Measurements from ENCODE around the gene CMSS1. TPM values are rescaled to one million over a fixed set of nuclear protein-coding genes. Genes with fewer than 3 reads are reported as not detected.

Gene CMSS1
- total RNA-seq, 1 experiment from 2014 or later, result 64.1 TPM

DNA sequence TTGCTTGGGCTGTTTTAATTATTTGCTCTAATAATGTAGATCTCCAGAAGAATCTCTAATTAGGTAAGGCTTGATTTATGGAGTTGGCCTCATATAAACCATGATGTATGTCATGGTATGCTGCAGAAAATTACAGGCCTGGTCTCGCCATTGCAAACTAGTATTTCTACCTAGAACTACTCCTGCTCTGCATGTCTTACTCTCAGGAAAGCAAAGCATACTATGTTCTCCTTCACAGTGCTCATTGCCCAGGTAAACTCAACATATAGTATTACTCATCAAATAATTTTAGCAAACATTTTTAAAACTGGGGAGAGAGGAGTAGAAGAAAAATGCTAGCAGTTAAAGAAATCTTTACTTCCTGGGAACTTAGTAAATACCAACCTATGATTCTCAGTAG lies 205.9 kb downstream of the CMSS1 start:
- RAD21 ChIA-PET (ENCODE audit: low non-redundant PET in 1 of 2, low total read pairs in 2 of 2, uncharacterized antibody in 2 of 2, unreplicated experiment in 2 of 2), result no interaction called here
- no peak overlapping the region for H3K9ac ChIP-seq (ENCODE audit: low read length)
- intact Hi-C loops (cut with micrococcal nuclease), result no loop called here
- no TSS peak for BruUV-seq (replicated peaks)
- no peaks in the 10 kb centered on the region for H3K36me3 ChIP-seq (ENCODE audit: control insufficient read depth in 1 of 2, insufficient read depth in 2 of 2, low read length in 2 of 2)
- CTCF ChIA-PET, result no interaction called here
- TF ChIP-seq, protein P1, sequence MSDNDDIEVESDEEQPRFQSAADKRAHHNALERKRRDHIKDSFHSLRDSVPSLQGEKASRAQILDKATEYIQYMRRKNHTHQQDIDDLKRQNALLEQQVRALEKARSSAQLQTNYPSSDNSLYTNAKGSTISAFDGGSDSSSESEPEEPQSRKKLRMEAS (IDR thresholded peaks at IDR 0.05), result no peak
- no peak for TF ChIP-seq CEBPB (IDR thresholded peaks at IDR 0.05; ENCODE audit: low read depth)
- no peak for TF ChIP-seq POLR2AphosphoS5 (IDR thresholded peaks at IDR 0.05; ENCODE audit: low read depth, low read length)
- TF ChIP-seq FOSL1 (IDR thresholded peaks at IDR 0.05; ENCODE audit: low read depth), result no peak
- TF ChIP-seq ZNF274 (IDR thresholded peaks at IDR 0.05; ENCODE audit: low read depth, low read length), result no peak
- no peak for TF ChIP-seq TCF7L2 (IDR thresholded peaks at IDR 0.05; ENCODE audit: borderline replicate concordance, extremely low read depth, insufficient read depth, insufficient read length)
- no peak for TF ChIP-seq CBX3 (IDR thresholded peaks at IDR 0.05; ENCODE audit: low read depth)
- TF ChIP-seq SIN3A (IDR thresholded peaks at IDR 0.05; ENCODE audit: low read depth), result no peak
- TF ChIP-seq YY1 (IDR thresholded peaks at IDR 0.05; ENCODE audit: extremely low read depth, insufficient replicate concordance, low read depth, low read length), result no peak
- TF ChIP-seq, protein P2, sequence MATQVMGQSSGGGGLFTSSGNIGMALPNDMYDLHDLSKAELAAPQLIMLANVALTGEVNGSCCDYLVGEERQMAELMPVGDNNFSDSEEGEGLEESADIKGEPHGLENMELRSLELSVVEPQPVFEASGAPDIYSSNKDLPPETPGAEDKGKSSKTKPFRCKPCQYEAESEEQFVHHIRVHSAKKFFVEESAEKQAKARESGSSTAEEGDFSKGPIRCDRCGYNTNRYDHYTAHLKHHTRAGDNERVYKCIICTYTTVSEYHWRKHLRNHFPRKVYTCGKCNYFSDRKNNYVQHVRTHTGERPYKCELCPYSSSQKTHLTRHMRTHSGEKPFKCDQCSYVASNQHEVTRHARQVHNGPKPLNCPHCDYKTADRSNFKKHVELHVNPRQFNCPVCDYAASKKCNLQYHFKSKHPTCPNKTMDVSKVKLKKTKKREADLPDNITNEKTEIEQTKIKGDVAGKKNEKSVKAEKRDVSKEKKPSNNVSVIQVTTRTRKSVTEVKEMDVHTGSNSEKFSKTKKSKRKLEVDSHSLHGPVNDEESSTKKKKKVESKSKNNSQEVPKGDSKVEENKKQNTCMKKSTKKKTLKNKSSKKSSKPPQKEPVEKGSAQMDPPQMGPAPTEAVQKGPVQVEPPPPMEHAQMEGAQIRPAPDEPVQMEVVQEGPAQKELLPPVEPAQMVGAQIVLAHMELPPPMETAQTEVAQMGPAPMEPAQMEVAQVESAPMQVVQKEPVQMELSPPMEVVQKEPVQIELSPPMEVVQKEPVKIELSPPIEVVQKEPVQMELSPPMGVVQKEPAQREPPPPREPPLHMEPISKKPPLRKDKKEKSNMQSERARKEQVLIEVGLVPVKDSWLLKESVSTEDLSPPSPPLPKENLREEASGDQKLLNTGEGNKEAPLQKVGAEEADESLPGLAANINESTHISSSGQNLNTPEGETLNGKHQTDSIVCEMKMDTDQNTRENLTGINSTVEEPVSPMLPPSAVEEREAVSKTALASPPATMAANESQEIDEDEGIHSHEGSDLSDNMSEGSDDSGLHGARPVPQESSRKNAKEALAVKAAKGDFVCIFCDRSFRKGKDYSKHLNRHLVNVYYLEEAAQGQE (IDR thresholded peaks at IDR 0.05; ENCODE audit: low read depth), result no peak
- no peak for TF ChIP-seq RAD21 (IDR thresholded peaks at IDR 0.05; ENCODE audit: low read depth)
- no peak for TF ChIP-seq ZFX (IDR thresholded peaks at IDR 0.05)
- no peak for TF ChIP-seq POLR2A (IDR thresholded peaks at IDR 0.05; ENCODE audit: borderline replicate concordance, extremely low read depth, insufficient read depth, insufficient read length)
- TF ChIP-seq, protein P3, sequence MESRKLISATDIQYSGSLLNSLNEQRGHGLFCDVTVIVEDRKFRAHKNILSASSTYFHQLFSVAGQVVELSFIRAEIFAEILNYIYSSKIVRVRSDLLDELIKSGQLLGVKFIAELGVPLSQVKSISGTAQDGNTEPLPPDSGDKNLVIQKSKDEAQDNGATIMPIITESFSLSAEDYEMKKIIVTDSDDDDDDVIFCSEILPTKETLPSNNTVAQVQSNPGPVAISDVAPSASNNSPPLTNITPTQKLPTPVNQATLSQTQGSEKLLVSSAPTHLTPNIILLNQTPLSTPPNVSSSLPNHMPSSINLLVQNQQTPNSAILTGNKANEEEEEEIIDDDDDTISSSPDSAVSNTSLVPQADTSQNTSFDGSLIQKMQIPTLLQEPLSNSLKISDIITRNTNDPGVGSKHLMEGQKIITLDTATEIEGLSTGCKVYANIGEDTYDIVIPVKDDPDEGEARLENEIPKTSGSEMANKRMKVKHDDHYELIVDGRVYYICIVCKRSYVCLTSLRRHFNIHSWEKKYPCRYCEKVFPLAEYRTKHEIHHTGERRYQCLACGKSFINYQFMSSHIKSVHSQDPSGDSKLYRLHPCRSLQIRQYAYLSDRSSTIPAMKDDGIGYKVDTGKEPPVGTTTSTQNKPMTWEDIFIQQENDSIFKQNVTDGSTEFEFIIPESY (IDR thresholded peaks at IDR 0.05; ENCODE audit: extremely low read depth, insufficient replicate concordance, low read length), result no peak
- ATAC-seq (no peak), DNase-seq (ENCODE audit: low read depth, low spot score) (no peak)
- H3K4me3 ChIP-seq (replicated peaks in 1 of 2; ENCODE audit: low read depth in 1 of 2, low read length in 2 of 2), result no peak overlapping the region
- no peaks in the 10 kb centered on the region for H3K9me3 ChIP-seq (ENCODE audit: control insufficient read depth in 1 of 2, insufficient read depth in 1 of 2, low read depth in 1 of 2, low read length in 2 of 2)
- H3K9me2 ChIP-seq (ENCODE audit: insufficient read depth), result no peaks in the 10 kb centered on the region
- no peaks in the 10 kb centered on the region for H3K4me1 ChIP-seq (ENCODE audit: control insufficient read depth in 1 of 2, insufficient read depth in 2 of 2, low read length in 2 of 2)
- POLR2A ChIA-PET, result no interaction called here
- H2AFZ ChIP-seq (ENCODE audit: low read depth, low read length, poor library complexity, severe bottlenecking), result no peak overlapping the region
- no peaks in the 10 kb centered on the region for H3K27me3 ChIP-seq (ENCODE audit: insufficient read depth, low read length)
- no peak overlapping the region for H3K27ac ChIP-seq (ENCODE audit: low read depth, low read length)
- H3K4me2 ChIP-seq (ENCODE audit: low read length), result no peak overlapping the region
- no peaks in the 10 kb centered on the region for H3K79me2 ChIP-seq (ENCODE audit: insufficient read depth, low read length)
- H4K20me1 ChIP-seq (ENCODE audit: insufficient read depth), result no peaks in the 10 kb centered on the region
